ENCODE results near the gene GNB2.
A peak's percentile ranks its signal among the peaks of the same experiment; 100 is the strongest.

The GNB2 gene

DNA sequence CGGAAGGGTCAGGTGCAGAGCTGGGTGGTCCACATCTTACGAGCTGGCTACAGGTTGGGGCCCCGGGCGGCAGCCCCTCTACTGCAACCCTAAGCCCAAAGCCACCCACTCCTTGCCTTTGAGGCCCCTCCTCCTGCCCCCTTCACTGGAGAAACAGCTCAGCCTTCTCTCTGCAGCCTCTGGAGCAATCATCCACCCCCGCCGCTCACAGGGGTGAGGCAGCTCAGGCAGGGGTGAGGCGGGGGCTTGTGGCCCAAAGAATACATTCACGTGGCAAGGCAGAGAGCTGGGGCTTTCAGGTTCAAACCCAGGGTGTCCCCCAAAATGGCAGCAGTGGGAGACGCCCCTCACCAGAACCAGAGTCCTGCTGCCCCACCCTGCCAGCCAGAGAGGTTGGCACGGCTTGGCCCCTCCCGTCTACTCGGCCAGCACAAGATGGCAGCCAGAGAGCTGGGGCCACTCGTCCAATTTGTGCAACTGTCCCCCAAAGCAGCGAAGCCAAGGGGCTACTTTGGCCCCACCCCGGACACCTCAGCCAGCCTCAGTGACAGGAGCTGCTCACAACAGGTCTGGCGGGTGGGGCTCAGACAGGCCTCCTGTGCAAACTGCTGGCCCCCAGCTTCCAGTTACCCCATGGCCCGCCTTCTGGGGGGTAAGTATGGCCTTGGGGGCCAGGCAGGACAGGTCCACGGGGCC lies 7.2 kb downstream of the GNB2 start:
- DNase-seq (ENCODE audit: low read depth, low spot score), result no peak

DNA sequence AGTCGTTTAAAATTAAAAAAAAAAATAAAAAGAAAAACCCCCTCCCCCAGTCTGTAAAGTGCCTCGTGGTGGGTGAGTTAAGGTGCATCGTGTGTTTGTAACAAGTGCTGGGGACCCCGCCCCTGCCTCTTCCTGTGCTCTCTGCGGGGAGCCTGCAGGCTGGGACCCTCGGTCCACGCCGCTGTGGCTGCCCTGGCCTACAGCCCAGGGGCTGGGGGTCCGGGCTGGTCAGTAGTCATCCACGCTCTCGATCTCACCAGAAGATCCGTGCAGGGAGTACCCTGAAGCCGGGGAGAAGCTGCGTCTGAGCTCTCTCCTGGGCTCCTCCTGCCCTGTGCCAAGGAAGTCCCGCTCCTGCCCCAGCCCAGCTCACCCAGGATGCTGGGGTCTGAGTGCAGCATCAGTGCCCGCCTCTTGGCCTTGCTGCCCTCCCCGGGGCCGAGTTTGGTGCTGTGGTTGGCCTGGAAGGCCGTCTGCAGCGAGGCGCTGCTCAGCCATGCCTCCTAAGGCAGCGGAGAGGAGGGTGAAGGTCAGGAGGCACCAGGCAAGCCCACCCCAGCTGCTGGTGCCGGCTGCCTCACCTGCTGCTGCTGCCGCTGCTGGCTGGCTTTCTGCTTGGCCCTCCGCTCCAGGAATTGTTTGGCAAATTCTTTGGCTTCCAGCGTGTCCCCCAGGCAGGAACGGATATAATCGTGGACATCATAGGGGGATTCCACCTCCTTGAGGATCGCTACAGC lies 8.1 kb downstream of the GNB2 start:
- no peak for DNase-seq (ENCODE audit: low read depth, low spot score)

DNA sequence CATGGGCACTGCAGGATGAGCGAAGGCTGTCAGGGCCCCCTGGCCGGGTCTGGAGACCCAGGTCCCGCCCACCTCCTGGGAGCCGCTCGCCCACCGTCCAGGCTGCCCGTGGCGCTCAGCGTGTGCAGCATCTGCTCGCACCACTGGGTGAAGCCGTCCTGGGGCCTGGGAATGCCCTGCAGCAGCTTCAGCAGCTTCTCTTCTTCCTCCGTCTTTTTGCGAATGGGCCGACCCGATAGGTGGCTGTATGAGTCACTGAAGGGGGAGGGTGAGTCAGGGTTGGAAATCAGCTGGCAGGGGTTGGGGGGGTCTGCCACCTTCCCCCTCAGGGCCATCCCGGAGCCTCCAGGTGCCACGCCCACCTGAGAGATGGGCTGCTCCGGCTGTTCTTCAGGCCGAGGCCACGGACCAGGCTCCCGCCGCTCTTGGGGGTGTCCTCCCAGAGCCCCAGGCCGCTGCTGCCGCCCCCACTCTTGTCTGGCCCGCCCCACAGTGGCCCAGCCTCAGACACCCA lies 8.7 kb downstream of the GNB2 start:
- DNase-seq (ENCODE audit: low read depth, low spot score), result no peak

DNA sequence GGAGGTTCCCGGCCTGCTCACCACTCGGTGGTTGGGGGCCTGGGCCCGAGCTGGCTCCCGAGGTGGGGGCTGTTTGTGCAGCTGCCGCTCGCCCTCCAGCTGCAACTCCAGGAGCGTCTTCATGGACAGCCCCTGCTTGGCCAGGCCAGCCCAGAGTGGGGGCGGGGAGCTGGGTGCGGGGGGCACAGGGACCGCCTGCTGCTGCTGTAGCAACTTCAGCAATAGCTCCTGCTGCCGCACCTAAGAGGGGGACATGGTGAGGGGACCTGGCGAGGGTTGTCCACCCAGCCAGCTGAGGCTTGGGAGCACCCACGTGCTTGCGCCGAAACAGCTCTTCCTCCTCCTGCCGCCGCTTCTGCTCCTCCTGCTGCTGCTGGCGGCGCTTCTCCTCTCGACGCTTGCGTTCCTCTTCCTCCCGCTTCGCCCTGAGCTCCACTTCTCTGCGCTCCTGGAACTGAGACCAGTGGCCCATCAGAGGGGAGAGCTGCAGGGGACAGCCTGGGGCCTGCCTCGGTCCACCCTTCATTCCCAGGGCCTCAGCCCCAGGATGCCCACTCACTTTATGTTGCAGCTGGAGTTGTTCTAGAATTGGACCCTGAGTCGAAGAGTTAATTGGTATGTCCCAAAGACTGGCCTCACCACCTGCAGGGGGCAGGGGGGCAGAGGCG lies 9.6 kb downstream of the GNB2 start:
- DNase-seq (ENCODE audit: low read depth, low spot score), result no peak

DNA sequence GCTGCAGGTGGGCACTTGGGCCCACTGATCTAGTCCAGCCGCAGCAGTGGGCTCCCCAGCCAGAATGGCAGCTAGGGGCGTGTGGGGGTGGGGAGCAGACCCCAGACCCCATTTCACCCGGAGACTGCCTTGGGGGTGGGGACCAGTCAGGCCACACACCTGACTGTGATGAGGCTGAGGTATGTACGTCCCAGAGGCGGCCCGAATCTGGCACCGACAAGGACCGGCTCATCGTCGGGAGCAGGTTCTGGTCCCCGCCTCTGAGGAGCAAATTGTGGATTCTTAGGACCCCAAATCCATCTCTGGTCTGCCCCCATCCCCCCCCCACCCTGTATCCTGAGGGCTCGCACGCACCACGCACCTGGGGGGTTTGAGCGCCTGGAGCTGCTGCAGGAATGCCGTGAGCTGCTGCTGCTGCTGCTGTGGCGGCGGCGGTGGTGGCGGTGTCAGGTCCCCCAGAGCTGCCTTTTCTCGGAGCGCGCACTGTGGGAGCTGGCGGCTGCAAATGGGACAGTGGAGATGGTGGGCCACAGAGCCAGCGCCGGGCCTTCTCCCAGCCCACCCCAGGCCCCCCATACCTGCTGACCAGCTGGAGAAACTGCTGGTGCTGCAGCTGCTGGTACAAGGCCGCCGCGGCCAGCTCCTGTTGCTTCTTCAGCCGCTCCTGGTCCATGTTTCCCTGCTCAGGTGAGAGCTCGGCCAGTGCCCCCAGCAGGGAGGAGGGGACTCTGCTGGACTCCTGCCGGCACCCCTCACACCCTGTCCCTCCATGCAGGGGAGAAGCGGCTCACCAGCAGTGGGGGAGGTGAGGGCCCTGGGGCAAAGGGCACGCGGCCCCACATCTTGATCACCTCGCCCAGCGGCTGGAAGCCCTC lies 10.4 kb downstream of the GNB2 start:
- no peak for DNase-seq (ENCODE audit: low read depth, low spot score)

DNA sequence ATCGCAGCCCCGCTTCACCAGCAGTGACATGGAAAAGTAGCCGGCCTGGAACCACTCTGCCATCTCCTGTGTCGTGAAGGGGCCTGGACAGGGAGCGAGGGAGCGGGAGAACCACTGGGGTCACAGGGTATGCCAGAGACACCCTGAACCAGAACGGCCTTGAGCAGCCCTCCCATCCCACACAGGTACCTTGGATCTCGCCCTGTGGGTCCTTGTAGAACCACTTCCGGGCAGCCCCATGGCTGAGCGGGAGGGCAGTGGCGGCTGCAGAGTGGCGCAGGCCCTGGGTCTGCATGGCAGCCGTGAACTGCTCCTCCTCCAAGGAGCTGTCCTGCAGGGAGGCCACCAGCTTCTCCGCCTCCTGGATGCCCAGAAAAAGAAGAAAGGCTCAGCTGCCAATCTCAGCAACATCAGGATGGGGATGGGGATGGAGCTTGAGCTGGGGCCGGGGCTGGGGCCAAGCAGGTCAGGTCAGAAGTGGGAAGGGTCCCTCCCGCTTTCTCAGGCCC lies 11.0 kb downstream of the GNB2 start:
- DNase-seq (ENCODE audit: low read depth, low spot score), result no peak

DNA sequence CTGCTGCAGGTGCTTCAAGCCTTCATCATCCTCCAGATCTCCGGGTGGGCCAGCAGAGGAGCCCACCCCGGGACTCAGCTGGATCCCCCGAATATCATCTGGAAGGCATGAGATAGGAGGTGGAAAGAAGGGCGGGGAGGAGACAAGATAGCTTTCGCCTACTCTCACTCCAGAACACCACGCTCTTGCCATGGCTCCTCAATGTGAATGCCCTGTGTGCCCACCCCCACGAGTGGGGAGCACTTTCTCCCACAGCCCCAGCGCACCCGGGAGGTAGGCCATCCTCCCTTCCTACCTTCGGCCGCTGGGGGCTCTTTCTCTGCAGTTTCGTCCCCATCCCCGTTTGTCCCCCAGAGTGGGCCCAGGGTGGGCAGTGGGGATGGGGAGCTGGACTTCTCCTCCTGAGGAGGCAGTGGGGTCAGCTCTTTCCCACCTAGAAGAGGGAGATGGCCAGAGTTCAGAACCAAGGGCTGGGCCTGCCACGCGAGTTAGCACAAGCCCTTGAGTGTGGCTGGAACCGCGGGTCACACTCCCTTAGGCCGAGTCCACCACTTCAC lies 11.6 kb downstream of the GNB2 start:
- no peak for DNase-seq (ENCODE audit: low read depth, low spot score)

DNA sequence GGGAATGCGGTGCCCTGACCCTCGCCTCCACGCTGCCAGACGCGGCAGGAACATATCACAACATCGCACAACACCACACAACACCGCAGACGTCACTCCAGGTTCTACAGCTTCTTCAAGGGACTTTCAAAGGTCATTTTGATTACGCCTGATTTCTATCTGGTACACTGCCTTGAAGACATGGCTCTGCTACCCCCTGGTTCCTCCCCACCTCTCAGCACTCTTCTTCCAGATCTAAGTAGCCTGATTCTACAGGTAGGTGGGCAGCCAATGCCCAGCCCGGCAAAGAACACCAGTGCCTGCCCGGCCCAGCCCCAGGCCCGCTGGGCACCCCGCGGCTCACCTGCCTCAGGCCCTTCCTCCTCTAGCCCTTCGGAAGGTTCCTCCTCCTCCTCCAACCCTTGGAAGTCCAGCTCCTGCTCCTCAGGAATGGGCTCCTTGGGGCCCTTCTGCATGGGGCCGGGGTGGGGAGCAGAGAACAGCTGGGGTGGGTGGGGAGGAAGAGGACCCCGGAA lies 12.1 kb downstream of the GNB2 start:
- DNase-seq (ENCODE audit: low read depth, low spot score), result no peak

DNA sequence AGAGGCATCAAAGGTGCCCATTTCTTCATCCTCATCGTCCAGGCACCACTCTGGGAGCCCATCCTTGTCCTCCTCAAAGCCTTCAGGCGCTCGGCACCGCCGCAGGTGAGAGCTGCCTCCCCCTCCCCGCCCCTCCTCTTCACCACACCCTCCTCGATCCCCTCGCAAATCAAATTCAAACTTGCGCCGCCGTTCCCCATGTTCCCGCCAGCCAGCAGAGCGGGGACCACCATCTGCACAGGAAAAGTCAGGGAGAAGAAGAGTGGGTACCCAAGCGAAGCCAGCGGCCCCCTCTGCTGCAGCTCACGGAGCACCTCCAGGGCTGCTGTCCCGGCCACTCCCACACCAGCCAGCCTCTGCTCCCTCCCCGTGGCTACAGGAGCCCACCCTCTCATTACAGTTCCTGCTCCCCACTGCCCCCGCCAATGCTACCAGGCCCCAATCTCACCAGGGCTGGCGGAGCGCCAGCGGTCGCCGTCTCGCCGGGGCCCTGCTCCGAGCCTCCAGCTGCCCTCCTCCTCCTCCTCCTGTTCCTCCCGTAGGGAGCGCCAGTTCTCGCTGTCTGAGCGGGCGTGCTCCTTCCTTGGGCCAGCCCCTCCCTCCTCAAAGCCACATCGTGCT lies 12.8 kb downstream of the GNB2 start:
- DNase-seq (ENCODE audit: low read depth, low spot score), result no peak

DNA sequence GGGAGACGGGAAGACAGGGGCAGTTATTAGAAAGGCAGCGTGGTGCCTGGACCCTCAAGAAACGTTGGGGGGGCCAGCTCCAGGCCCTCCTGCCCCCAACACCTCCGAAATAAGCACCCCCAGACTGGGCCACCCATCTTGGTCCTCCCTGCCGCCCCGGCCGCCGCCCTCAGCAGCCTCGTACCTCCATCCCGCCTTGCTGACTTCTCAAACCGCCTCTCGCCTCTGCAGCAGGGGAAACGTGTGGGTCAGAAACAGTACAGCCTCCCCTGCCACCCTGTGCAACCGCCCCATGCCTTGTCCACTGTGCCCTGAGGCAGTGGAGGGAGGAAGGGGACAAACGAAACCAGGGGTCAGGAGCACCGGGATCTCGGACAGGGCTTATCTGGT lies 13.3 kb downstream of the GNB2 start:
- no peak for DNase-seq (ENCODE audit: low read depth, low spot score)

DNA sequence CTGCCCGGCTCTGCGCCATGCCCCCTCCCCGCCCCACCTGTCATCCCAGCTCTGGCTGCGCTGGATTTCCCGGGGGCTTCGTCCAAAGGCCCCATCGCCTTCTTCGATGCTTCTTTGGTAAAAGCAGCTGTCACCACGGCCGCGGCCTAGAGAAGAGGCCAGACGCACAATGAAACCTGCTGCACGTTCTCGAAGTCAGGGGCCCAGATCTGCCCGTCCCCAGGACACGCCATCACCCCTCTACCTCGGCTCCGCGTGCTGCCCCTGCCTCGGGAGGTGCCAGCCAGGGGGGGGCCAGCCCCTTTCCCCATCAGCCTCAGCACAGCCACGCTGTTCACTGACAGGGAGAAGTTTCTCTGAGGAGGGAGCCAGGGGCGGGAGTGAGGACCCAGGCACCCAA lies 13.7 kb downstream of the GNB2 start:
- DNase-seq (ENCODE audit: low read depth, low spot score), result no peak

DNA sequence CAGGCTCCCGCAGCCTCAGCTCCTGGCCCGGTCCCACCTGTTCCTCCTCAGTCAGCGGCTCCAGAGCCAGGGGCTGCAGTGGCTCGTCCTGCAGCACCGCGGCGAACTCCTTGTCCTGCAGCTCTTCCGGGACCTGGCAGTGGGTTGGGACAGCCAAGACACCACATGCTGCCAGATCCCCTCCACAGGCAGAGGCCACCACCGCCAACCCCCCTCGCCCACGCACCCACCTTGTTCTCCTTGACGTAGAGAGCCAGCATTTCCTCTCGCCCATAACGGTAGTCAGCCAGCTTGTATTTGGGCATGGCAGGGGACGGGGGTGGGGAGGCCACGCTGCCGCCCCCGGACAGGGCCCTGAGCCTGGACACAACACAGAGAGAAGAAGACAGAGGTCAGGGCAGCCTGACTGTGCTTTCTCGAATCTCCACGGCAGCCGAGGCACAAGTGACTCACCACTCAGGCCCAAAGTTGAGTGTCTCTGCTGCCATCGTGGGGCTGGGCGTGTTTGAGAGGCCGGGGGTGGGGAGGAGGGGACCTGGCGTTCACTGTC lies 14.3 kb downstream of the GNB2 start:
- DNase-seq (ENCODE audit: low read depth, low spot score), result no peak

DNA sequence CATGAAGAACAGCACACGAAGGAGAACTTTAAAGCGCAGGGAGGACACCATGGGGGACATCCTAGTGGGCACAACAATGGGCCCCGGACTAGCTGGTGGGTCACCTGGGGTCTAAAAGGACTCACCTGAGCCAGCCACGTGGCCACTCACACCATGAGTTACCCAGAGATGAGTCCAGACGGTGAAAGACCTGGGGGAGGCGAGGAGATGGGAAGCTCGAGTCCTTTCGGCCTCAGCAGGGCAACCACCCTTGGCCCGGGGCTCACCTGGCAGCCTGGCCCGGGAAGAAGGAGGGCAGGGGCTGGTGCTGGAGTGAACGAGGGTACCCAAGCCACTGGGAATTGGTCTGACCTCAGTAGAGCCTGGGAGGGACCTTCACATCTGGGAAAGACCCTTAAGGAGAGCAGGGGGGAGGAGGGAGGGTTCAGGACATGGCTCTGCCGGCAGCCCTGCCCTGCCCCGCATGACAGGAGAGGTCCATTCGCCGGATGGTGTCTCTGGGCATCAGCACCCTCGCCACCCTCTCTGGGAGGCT lies 14.9 kb downstream of the GNB2 start:
- DNase-seq (ENCODE audit: low read depth, low spot score), result no peak

DNA sequence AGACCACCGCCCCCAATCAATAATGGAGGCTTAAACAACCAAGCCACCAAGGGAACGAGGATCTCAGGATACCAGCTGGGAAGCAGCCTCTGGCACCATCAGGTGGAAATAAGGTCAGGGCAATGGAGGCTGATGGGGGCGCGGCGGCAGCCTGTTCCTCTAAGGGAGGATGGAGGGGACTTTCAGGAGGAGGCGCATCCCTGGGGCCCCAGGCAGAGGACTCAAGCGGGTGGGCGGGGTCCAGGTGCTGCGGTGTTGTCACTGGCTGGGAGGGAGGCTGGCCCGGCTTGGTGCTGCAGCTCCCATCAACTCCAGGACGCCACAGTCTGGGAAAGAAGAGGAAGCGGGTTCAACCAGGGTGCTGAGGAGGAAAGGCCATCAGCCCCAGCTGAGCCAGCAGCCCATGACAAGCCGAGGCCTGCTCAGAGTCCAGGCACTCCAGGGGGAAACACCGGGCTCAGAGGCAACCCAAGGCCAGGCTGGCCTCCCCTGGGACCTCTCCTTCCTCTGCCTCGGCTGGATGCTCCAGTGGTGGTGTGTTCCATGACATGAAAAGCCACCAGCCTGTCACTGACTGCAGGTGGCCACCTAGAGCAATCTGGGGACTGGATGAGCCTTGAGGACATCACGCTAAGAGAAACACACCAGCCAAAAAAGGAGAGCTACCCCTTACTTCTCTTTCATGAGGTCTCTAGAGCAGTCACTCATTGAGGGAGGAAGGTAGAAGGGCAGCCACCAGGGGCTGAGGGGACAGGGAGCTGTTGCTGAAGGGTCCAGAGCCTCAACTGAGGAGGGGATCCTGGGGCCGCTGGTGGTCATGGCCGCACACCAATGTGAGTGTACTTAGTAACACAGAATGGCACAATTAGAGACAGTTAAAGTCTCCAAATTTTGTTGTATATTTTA lies 15.9 kb downstream of the GNB2 start:
- no peak for DNase-seq (ENCODE audit: low read depth, low spot score)

DNA sequence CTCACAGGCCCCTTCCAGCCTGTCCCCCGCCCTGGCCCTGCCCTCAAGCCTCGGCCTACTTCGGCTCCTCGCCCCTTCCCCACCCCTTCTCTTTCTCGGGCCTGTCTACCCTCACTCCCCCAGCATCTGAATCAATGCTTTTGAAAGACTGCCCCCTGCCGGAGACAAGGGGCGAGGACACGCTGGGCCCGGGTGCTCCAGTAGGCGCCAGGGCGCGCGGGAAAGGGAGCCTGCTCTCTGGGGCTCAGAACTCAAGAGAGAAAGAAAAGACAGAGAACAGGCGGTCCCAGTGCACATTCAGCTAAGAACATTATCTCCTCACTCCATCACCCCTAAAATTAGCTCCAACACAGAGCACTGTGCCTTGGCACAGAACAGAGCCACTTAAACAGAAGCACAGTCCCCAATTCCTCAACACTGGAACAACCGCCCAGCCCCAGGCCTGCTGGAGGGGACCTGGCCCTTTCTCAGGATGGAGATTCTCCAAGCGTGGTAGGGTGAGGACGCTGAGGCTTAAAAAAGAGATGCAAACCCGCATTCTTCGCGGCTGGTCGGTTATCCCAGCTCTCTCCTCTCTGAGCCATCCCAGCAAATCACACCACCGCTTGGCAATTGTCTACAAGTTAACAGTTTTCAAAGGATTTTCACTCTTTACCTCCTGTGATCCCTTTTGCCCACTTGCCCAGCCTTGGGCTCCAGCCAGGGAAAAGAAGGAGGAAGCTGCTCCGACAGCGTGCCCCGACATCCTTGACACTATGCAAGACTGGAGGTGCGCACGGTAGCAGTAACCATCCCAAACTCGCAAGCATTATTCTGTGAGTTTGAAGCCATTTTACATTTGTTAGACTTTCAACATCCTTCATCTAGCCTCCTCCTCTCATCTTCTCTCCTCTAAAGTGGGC lies 18.4 kb downstream of the GNB2 start:
- peak; percentile 70 for DNase-seq (ENCODE audit: low read depth, low spot score)

DNA sequence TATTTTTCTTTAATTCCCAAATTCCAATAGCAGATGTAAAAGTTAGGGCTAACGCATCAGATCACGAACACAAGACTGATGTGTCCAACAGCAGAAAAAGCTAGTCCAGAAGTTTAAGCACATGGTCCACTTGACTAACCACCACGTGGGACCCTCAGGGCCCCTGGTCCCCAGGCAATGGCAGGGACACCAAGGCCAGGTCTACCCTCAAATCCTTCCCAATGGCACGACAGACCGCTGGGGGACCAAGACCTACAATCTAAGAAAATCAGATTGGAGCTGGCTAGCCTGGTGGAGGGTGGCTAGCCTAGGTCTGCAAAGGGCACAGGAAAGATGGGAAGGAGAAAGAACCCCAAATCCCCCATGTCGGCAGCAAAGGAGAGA lies 19.0 kb downstream of the GNB2 start:
- no peak for DNase-seq (ENCODE audit: low read depth, low spot score)

DNA sequence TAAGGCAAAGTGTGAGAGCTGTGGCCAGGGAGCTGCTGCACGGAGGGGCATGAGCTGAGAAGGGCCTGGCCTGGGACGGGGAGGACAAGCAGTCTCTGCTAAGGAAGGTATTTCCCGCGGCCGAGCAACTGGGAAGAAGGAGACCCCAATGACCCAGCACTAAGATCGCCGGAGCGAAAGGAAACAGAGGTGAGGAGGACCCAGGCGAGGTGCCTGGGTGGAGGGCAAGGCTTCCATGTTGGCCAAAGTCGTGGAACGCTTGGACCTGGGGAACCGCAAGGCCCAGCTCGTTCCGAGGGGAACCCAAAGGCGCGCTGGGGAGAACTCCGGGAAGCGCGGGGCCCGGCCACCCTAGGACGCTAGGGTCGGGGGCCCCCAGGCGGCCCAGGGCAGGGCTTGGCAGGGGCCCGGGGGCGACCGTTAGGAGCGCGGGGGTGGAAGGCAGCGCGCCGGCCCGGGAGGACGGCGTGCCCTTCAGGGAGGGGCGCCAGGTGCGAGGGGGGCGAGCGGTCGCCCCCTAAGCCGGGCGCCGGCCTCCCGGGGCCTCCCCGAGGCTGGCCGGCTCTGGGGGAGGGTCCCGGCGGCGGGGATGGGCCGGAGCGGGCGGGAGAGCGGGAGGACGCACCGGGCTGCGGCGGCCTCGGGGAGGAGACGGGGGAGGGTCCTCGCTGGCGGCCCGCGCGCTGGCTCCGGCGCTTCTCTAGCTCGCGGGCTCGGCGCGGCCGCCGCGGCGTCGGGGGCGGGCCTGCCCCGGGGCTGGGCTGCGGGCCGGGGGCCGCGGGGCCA lies 20.0 kb downstream of the GNB2 start:
- no peak for DNase-seq (ENCODE audit: low read depth, low spot score)
